Neural progenitor cell (in vitro differentiated cells): ENCODE measurements around the gene FREM1.

Experiments
- EZH2 ChIP-seq: fragments of 200-600 bp; sonication (generic); IDR thresholded peaks from 2 replicates; pipeline ENCODE4 v1.6.1; 2017; ENCODE audit warnings: antibody characterized with exemption, mild to moderate bottlenecking, moderate library complexity
- TF ChIP-seq, protein P1 (sequence below): fragments of 200-600 bp; sonication (generic); IDR thresholded peaks from 2 replicates; pipeline ENCODE4 v1.5.1; 2017; ENCODE audit warnings: antibody characterized with exemption, mild to moderate bottlenecking

DNA sequence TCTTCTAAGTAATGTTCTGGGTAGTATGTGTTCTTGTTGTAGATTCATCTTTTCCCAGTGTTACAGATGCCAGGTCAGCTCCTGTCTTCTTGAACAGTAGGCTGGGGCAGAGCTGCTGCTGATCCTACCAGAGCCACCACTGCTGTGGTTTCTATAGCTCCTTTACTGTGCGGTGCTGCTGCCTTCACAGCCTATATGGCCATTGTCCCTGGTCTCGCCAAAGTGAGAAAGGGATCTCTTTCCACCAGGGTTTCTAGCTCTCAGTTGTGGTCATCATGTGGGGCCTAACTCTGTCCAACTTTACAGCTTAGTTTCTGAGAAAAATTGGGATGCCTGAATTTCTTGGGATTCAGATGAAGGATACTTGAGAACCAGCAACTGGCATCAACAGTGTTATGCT is 116.8 kb downstream of the FREM1 start:
- TF ChIP-seq, protein P1, sequence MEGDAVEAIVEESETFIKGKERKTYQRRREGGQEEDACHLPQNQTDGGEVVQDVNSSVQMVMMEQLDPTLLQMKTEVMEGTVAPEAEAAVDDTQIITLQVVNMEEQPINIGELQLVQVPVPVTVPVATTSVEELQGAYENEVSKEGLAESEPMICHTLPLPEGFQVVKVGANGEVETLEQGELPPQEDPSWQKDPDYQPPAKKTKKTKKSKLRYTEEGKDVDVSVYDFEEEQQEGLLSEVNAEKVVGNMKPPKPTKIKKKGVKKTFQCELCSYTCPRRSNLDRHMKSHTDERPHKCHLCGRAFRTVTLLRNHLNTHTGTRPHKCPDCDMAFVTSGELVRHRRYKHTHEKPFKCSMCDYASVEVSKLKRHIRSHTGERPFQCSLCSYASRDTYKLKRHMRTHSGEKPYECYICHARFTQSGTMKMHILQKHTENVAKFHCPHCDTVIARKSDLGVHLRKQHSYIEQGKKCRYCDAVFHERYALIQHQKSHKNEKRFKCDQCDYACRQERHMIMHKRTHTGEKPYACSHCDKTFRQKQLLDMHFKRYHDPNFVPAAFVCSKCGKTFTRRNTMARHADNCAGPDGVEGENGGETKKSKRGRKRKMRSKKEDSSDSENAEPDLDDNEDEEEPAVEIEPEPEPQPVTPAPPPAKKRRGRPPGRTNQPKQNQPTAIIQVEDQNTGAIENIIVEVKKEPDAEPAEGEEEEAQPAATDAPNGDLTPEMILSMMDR: no peak
- no peak for TF ChIP-seq EZH2
